ENCODE data around the gene YBX3. TPM values are rescaled to one million over a fixed set of nuclear protein-coding genes. Genes with fewer than 3 reads are reported as not detected.

Gene YBX3
- total and polyA plus RNA-seq, 4 donors, result 134 to 299 (median 252) TPM

DNA sequence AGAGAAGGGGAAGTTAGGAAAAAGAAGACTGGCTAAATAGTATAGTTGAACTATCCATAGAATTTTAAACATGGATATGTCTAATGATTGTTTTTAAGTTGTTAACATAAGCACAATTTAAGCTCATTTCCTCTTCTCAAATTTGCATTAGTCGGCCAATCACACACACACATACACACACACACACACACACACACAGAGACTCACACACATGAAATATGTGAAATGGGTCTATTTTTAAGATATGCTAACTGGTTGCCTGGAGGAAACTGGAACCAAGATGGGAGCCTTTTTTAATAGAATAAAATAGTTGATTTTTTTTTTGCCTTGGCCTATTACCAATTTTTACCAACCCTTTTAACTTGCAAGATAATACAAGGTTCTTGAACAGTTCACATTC is 25.3 kb downstream of the YBX3 start:
- no peaks in the 10 kb centered on the region for H3K27me3 ChIP-seq (ENCODE audit: control insufficient read depth in 3 of 3, insufficient read depth in 3 of 3, low read length in 2 of 3)
- H3K4me1 ChIP-seq (ENCODE audit: control insufficient read depth in 5 of 5, insufficient read depth in 5 of 5, low read length in 5 of 5), result peaks cover 0 to 8% (median 0%) of the 10 kb centered on the region in 5 donors
- DNase-seq (no peak), ATAC-seq (ENCODE audit: insufficient read depth, low FRiP score) (no peak)
- no peak overlapping the region for H3K27ac ChIP-seq (ENCODE audit: low read depth in 1 of 2, low read length in 1 of 2)
- 69 to 95% methylated on average over 1 of the region's 1 CpG for WGBS, 2 donors
- H3K36me3 ChIP-seq (ENCODE audit: control insufficient read depth in 4 of 4, insufficient read depth in 4 of 4, low read length in 4 of 4), result peaks cover 11 to 39% (median 19%) of the 10 kb centered on the region in 4 donors
- H3K9me3 ChIP-seq (ENCODE audit: control insufficient read depth in 4 of 4, insufficient read depth in 3 of 4, low read length in 3 of 4), result no peaks in the 10 kb centered on the region
- H3K4me3 ChIP-seq, result no peak overlapping the region
- TF ChIP-seq, protein P1, sequence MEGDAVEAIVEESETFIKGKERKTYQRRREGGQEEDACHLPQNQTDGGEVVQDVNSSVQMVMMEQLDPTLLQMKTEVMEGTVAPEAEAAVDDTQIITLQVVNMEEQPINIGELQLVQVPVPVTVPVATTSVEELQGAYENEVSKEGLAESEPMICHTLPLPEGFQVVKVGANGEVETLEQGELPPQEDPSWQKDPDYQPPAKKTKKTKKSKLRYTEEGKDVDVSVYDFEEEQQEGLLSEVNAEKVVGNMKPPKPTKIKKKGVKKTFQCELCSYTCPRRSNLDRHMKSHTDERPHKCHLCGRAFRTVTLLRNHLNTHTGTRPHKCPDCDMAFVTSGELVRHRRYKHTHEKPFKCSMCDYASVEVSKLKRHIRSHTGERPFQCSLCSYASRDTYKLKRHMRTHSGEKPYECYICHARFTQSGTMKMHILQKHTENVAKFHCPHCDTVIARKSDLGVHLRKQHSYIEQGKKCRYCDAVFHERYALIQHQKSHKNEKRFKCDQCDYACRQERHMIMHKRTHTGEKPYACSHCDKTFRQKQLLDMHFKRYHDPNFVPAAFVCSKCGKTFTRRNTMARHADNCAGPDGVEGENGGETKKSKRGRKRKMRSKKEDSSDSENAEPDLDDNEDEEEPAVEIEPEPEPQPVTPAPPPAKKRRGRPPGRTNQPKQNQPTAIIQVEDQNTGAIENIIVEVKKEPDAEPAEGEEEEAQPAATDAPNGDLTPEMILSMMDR (IDR thresholded peaks at IDR 0.05; ENCODE audit: control extremely low read depth, extremely low read depth), result no peak
- H3K9ac ChIP-seq (ENCODE audit: insufficient read depth in 1 of 2, low read length in 2 of 2), result no peak overlapping the region

DNA sequence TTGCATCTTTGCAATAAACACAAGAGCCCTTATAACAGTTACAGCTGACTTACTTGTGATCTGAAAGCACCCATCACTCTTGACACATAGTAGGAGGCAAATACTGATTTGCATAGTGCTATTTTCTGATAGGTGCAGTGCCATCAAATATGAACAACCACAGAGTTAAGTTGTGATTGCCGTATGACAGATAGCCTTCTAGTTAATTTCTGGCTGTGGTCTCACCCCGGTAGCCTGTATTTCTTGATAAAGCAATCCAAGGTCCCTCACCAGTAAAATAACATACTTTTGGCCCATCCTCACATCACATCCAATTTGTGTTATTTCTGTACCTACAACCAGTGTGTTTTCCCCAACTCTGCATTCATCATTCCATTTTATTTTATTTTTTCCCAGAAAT is 26.0 kb downstream of the YBX3 start:
- H3K9me3 ChIP-seq (ENCODE audit: control insufficient read depth in 4 of 4, insufficient read depth in 3 of 4, low read length in 3 of 4), result no peaks in the 10 kb centered on the region
- no peak for ATAC-seq (ENCODE audit: insufficient read depth, low FRiP score)
- peaks cover 0 to 8% (median 0%) of the 10 kb centered on the region in 5 donors for H3K4me1 ChIP-seq (ENCODE audit: control insufficient read depth in 5 of 5, insufficient read depth in 5 of 5, low read length in 5 of 5)
- 94 to 97% methylated on average over 2 of the region's 2 CpGs for WGBS, 2 donors
- no peaks in the 10 kb centered on the region for H3K27me3 ChIP-seq (ENCODE audit: control insufficient read depth in 3 of 3, insufficient read depth in 3 of 3, low read length in 2 of 3)
- DNase-seq, result no peak
- TF ChIP-seq, protein P1 (IDR thresholded peaks at IDR 0.05; ENCODE audit: control extremely low read depth, extremely low read depth), result no peak
- H3K27ac ChIP-seq (ENCODE audit: low read depth in 1 of 2, low read length in 1 of 2), result no peak overlapping the region
- peaks cover 11 to 39% (median 18%) of the 10 kb centered on the region in 4 donors for H3K36me3 ChIP-seq (ENCODE audit: control insufficient read depth in 4 of 4, insufficient read depth in 4 of 4, low read length in 4 of 4)
- H3K9ac ChIP-seq (ENCODE audit: insufficient read depth in 1 of 2, low read length in 2 of 2), result no peak overlapping the region
- no peak overlapping the region for H3K4me3 ChIP-seq

DNA sequence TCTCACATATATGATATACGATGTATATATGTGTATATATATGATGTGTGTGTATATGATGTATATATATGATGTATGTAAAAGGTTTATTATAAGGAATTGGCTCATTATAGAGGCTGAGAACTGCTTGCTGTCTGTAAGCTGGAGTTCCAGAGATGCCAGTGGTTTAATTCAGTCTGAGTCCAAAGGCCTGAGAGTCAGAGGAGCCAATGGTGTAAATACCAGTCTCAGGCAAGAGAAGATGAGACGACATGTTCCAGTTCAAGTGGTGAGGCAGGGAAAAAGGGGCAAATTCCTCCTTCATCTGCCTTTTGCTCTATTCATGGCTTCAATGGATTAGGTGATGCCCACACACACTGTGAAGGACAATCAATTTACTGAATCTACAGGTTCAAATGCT is 32.2 kb downstream of the YBX3 start:
- Histone ChIP-seq H3K9me3 (ENCODE audit: control insufficient read depth in 4 of 4, insufficient read depth in 3 of 4, low read length in 3 of 4) (no peaks in the 10 kb centered on the region), H3K4me1 (ENCODE audit: control insufficient read depth in 5 of 5, insufficient read depth in 5 of 5, low read length in 5 of 5) (no peaks in the 10 kb centered on the region), H3K36me3 (ENCODE audit: control insufficient read depth in 4 of 4, insufficient read depth in 4 of 4, low read length in 4 of 4) (peaks cover 0 to 3% (median under 1%) of the 10 kb centered on the region in 4 donors), H3K9ac (ENCODE audit: insufficient read depth in 1 of 2, low read length in 2 of 2) (no peak overlapping the region), H3K4me3 (no peak overlapping the region), H3K27me3 (ENCODE audit: control insufficient read depth in 3 of 3, insufficient read depth in 3 of 3, low read length in 2 of 3) (no peaks in the 10 kb centered on the region), H3K27ac (ENCODE audit: low read depth in 1 of 2, low read length in 1 of 2) (no peak overlapping the region)
- WGBS, 2 donors, result 86 to 94% methylated on average over 2 of the region's 2 CpGs
- TF ChIP-seq, protein P1 (IDR thresholded peaks at IDR 0.05; ENCODE audit: control extremely low read depth, extremely low read depth), result no peak
- ATAC-seq (ENCODE audit: insufficient read depth, low FRiP score) (no peak), DNase-seq (no peak)

DNA sequence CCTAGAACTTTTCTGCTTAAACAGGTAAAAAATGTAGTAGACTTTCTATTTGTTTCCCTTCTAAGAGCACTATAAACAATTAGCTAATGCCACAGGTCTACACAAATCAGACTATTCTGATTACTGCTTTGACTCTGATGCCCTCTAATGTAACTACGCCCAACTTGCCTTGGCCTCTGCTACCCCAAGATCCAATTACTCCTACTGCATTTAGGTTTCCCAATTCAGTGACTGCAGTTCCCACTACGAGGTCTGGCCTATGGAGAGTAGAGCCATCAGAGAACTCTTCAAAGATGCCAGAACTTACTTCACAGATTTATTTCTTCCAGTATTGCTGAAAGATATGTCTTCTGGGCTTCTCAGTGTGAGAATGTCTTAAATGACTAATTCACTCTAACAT is 34.0 kb downstream of the YBX3 start:
- H3K36me3 ChIP-seq (ENCODE audit: control insufficient read depth in 4 of 4, insufficient read depth in 4 of 4, low read length in 4 of 4), result peaks cover 0 to 3% (median under 1%) of the 10 kb centered on the region in 4 donors
- ATAC-seq (ENCODE audit: insufficient read depth, low FRiP score), result no peak
- WGBS, 2 donors, result 88 to 94% methylated on average over 2 of the region's 2 CpGs

More for the DNA sequence above, 34.0 kb downstream of the YBX3 start:
- H3K27me3 ChIP-seq (ENCODE audit: control insufficient read depth in 3 of 3, insufficient read depth in 3 of 3, low read length in 2 of 3), result no peaks in the 10 kb centered on the region
- H3K9me3 ChIP-seq (ENCODE audit: control insufficient read depth in 4 of 4, insufficient read depth in 3 of 4, low read length in 3 of 4), result no peaks in the 10 kb centered on the region
- H3K27ac ChIP-seq (ENCODE audit: low read depth in 1 of 2, low read length in 1 of 2), result no peak overlapping the region
- no peak for DNase-seq
- TF ChIP-seq, protein P1 (IDR thresholded peaks at IDR 0.05; ENCODE audit: control extremely low read depth, extremely low read depth), result no peak
- no peak overlapping the region for H3K4me3 ChIP-seq
- H3K9ac ChIP-seq (ENCODE audit: insufficient read depth in 1 of 2, low read length in 2 of 2), result no peak overlapping the region
- no peaks in the 10 kb centered on the region for H3K4me1 ChIP-seq (ENCODE audit: control insufficient read depth in 5 of 5, insufficient read depth in 5 of 5, low read length in 5 of 5)
